ENCODE measurements around the gene SNUPN.
"Not testable (repeated sequence)": the region's sequence is repeated elsewhere in the genome, so short reads cannot be mapped to it uniquely, and the experiment has no call there.

SNUPN gene

DNA sequence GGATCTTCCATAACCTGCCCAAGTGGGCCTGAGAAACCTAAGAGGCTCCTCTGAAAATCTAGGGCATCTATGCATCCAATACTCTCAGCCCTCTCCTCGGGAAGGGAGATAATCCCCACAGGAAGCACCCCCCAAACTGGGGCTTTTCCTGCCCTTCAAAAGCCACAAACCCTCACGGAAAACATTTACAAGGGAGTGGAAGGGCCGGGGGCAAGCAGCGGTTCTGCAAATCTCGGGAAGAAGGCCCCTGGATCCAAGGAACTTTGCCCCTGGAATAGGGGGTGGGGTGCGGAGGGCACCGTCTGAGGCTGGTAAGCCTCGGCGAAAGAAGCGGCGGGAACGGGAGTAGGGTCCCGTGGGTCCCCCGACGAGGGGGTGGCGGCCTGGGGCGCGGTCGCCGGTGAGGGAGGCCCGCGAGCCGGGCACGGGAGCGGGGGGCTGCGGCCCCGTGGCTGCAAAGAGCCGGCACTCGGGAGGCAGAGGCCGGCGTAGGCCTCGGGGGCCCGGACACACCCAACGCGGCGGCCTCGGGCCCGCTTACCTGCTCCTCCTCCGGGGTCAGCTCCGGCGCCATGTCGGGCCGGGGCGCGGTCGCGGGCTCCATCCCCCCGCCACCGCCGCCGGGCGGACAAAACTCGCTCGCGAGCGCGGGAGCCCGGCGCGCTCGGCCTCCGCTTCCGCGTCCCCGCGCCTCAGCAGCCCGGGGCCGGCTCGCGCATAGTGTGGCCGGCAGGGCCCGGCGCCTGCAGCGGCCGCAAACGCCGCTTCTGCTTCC is 47.2 kb downstream of the SNUPN start:
- peak; percentile 8 for DNase-seq

DNA sequence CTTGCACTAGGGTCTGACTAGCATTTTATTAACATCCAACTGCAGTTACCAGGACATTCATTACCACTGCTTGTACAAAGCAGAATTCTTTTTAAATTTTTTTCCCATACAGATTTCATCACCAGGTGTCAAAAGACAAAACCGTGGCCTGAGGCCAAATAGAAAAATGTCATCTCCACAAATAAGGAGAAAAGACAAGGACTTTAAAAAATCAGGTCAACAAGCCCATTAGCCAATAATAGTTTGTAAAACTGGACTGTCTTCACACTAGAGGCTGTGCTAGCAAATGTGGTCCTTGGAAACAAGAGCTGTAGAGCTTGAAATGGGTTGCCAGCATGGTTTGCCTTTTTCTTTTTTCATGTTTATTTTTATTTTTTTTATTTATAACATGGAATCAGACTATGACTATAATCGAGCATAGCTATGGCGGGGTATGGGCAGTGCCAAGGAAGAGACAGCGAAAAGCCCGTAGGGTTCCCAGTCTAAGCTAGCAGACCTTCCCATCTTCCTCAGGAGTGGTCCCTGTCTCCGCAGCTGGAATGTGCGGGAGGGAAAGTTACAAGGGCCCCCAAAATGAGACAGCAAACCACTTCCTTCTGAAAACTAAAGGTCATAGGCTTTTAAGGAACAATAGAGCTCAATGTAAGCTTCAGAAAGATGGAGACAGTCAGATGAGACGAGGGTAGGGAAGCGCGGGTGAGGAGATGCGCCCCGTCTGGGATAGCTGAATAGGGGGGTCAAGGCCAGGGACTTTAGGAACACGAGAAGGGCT is 47.9 kb downstream of the SNUPN start:
- no peak for DNase-seq

DNA sequence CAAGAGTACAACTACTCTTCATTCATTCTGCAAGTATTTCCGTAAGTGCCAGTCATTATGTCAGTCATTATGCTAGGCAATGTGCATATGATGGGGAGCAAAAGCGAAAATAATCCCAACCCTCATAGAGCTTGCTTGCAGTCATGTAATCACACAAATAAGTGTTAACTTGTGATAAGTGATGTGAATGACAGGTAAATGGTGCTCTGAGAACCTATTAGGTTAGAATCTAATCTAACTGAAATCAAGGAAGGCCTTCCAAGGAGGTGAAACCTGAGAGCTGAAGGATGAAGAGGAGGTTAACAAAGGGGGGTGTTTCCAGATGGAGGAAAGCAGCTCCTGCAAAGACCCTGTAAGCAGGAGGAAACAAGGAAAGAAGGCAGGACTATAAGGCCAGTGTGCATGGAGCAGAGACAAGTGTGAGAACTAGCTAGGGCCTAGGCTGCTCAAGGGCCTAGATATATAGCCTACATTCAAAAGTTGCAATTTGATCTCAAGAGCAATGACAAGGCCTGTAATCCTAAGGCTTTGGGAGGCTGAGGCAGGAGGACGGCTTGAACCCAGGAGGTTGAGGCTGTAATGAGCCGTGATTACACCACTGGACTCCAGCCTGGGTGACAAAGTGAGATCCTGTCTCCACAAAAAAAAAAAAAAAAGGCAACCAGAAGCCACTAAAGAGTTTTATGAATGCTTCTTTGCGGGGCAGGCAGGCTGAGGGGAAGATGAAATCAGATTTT is 51.7 kb downstream of the SNUPN start:
- no peak for DNase-seq

DNA sequence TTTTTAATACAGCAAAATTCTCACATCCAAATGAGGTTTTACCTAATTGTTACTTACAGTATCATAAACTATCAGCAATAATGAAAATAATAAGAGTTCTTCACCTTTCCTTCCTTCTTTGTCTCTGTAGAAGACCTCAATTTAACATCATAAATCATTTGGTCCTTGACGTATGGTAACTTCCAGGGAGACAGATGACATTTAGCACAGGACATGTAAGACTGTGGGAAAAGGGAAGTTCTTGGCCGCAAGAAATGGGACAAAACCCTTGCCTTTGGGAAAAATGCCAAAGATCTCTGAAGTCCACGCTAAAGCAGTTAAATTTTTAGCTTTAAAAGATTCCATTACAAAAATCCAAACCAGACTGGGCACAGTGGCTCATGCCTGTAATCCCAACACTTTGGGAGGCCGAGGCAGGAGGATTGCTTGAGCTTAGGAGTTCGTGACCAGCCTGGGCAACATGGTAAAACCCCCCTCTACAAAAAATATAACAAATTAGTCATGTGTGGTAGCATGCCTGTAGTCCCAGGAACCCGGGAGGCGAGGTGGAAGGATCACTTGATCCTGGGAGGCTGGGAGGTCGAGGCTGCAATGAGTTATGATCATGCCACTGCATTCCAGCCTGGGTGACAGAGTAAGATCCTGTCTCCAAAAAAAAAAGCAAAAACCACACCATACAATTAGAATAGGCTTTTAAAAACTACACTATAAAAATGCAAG is 55.2 kb downstream of the SNUPN start:
- DNase-seq: no peak

DNA sequence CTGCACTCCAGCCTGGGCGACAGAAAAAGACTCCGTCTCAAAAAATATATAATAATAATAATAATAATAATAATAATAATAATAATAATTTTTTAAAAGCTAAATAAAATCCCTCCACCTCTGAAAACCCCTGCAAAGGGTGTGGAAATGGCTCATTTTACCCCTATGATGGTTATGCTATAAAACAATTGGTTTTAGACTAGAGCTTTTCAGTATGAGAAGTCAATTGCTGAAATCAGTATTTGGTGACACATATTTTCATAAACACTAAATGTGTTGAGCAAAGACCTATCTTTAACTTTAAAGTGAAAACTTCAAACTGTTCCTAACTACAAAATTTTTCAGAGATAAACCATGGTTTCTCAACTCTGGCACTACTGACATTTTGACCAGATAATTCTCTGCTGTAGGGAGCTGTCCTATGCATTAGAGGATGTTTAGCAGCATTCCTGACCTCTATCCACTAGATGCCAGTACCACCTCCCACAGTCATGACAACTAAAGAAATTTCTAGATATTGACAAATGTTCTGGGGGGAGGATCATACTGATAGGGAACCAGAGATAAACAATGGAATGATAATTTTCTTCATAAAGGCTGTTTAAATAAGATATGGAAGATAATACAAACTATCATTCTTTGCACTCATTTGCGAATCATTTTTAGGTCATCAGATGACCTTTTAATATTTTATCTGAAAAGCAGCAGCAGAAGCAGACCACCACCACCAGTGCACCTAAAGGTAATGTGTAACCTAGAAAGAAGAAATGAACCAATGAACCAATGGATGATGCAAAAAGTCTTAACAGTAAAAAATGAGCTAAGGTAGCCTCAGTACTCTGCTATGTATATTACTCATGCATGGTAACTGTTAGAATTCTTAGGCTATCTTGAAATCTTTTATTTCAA is 60.2 kb downstream of the SNUPN start:
- DNase-seq: no peak

DNA sequence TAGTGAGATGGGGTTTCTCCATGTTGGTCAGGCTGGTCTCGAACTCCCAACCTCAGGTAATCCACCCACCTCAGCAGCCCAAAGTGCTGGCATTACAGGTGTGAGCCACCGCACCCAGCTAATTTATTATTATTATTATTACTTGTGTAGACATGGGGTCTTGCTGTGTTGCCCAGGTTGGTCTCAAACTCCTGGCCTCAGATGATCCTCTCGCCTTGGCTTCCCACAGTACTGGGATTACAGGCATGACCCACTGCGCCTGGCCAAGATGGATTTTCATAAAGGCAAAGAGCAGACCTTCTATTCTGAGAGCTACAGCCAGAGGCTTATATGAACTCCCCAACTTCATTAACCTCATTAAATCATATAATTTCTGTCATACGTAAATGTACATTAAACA is 63.6 kb downstream of the SNUPN start:
- no peak for DNase-seq

DNA sequence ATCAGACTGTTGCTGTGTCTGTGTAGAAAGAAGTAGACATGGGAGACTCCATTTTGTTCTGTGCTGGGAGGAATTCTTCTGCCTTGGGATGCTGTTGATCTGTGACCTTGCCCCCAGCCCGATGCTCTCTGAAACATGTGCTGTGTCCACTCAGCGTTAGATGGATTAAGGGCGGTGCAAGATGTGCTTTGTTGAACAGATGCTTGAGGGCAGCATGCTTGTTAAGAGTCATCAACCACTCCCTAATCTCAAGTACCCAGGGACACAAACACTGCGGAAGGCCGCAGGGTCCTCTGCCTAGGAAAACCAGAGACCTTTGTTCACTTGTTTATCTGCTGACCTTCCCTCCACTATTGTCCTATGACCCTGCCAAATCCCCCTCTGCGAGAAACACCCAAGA is 66.2 kb downstream of the SNUPN start:
- not testable (repeated sequence) for DNase-seq

DNA sequence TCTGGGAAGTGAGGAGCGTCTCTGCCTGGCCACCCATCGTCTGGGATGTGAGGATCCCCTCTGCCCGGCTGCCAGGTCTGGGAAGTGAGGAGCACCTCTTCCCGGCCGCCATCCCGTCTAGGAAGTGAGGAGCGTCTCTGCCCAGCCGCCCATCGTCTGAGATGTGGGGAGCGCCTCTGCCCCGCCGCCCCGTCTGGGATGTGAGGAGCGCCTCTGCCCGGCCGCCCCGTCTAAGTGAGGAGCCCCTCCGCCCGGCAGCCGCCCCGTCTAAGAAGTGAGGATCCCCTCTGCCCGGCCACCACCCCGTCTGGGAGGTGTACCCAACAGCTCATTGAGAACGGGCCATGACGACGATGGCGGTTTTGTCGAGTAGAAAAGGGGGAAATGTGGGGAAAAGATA is 66.6 kb downstream of the SNUPN start:
- not testable (repeated sequence) for DNase-seq

DNA sequence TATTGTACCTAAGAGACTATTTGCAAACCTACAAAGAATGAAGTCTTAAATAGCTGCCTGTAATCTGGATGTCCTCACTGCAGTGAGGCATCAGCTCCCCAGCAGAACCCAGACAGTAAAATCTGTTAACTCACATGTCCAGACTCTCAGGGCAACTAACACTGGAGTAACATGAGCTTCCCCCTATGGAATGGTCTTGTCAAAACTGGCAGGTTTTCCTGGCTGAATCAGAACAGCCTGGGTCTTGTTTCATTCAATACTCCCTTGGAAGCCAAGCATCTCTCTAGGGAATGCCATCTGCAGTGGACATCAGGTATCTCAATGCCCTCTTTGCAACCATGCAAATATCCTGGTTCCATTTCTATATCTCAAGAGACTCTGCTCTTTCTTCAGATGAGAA is 70.8 kb downstream of the SNUPN start:
- DNase-seq: no peak

DNA sequence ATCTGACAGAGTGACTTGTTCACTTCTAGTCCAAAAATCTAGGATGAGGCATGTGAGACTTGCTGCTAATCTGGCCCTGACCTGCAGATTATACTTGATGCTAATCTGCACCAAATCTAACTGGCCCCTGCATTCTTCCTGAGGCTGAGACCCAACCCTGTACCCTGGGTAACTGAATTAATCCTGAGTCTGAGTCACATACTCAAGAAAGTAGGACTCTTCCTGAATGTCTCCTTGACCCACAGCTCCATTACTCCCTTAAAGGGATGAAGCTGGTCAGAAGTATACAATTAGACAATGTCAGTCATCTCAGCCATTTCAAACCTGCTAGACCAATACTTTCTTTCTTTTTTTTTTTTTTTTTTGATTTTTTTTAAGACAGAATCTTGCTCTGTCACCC is 71.9 kb downstream of the SNUPN start:
- no peak for DNase-seq

DNA sequence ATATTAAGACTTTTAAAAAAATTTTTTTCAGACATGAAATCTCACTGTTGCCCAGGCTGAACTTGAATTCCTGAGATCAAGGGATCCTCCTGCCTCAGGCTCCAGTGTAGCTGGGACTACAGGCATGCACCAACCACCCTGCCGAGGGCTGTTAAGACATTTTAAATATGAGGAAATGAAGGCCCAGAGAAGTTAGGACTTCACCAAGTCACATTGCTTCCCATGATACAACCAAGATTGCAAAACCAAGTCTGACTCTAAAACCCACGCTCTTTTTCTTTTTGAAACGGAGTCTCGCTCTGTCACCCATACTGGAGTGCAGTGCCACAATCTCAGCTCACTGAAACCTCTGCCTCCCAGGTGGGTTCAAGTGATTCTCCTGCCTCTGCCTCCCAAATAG is 74.4 kb downstream of the SNUPN start:
- no peak for DNase-seq
